Measurements from ENCODE around the gene ECSIT. TPM values are rescaled to one million over a fixed set of nuclear protein-coding genes. Genes with fewer than 3 reads are reported as not detected.
A peak's percentile ranks its signal among the peaks of the same experiment; 100 is the strongest.

The ECSIT gene
- total RNA-seq, 1 experiment from 2014 or later = 56.4 TPM

GRCh38 chr19:11558881-11559828 lies 30.2 kb upstream of the ECSIT start, which contains the start of gene ELOF1 (continued):
- TF ChIP-seq ZNF425 (CRISPR knock-in tag; conservative IDR thresholded peaks at IDR 0.05) (no peak), ZNF232 (CRISPR knock-in tag; IDR thresholded peaks at IDR 0.05) (no peak), SP1 (CRISPR knock-in tag; conservative IDR thresholded peaks at IDR 0.05) (peak; percentile 68), FOXJ3 (CRISPR knock-in tag; IDR thresholded peaks at IDR 0.05; ENCODE audit: borderline replicate concordance) (no peak), E2F4 (CRISPR knock-in tag; IDR thresholded peaks at IDR 0.05; ENCODE audit: borderline replicate concordance, low read depth) (no peak), ZNF281 (CRISPR knock-in tag; IDR thresholded peaks at IDR 0.05) (peak; percentile 67; the same call in 1 of the 2 replicates), CREM (CRISPR knock-in tag; IDR thresholded peaks at IDR 0.05) (0 out of 2 replicates have a peak, but pooled peaks have one; percentile 18), TP53 (CRISPR knock-in tag; IDR thresholded peaks at IDR 0.05) (no peak), GABPB1 (CRISPR knock-in tag; IDR thresholded peaks at IDR 0.05) (peak; percentile 32; the same call in 1 of the 2 replicates), FOXP4 (CRISPR knock-in tag; IDR thresholded peaks at IDR 0.05) (0 out of 2 replicates have a peak, but pooled peaks have one; percentile 18), NFE2L1 (CRISPR knock-in tag; IDR thresholded peaks at IDR 0.05) (peak; percentile 46; the same call in 1 of the 2 replicates), MXD4 (CRISPR knock-in tag; IDR thresholded peaks at IDR 0.05; ENCODE audit: borderline replicate concordance) (no peak), ZNF219 (CRISPR knock-in tag; IDR thresholded peaks at IDR 0.05; ENCODE audit: borderline replicate concordance) (no peak), SMAD3 (CRISPR knock-in tag; IDR thresholded peaks at IDR 0.05; ENCODE audit: borderline replicate concordance) (no peak), E2F1 (CRISPR knock-in tag; IDR thresholded peaks at IDR 0.05) (no peak), CREB1 (CRISPR knock-in tag; IDR thresholded peaks at IDR 0.05) (no peak)
- TF ChIP-seq, protein P1, sequence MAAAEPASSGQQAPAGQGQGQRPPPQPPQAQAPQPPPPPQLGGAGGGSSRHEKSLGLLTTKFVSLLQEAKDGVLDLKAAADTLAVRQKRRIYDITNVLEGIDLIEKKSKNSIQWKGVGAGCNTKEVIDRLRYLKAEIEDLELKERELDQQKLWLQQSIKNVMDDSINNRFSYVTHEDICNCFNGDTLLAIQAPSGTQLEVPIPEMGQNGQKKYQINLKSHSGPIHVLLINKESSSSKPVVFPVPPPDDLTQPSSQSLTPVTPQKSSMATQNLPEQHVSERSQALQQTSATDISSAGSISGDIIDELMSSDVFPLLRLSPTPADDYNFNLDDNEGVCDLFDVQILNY (CRISPR knock-in tag; IDR thresholded peaks at IDR 0.05) = no peak
- TF ChIP-seq, protein P2, sequence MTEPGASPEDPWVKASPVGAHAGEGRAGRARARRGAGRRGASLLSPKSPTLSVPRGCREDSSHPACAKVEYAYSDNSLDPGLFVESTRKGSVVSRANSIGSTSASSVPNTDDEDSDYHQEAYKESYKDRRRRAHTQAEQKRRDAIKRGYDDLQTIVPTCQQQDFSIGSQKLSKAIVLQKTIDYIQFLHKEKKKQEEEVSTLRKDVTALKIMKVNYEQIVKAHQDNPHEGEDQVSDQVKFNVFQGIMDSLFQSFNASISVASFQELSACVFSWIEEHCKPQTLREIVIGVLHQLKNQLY (CRISPR knock-in tag; IDR thresholded peaks at IDR 0.05) = no peak
- TF ChIP-seq, protein P3, sequence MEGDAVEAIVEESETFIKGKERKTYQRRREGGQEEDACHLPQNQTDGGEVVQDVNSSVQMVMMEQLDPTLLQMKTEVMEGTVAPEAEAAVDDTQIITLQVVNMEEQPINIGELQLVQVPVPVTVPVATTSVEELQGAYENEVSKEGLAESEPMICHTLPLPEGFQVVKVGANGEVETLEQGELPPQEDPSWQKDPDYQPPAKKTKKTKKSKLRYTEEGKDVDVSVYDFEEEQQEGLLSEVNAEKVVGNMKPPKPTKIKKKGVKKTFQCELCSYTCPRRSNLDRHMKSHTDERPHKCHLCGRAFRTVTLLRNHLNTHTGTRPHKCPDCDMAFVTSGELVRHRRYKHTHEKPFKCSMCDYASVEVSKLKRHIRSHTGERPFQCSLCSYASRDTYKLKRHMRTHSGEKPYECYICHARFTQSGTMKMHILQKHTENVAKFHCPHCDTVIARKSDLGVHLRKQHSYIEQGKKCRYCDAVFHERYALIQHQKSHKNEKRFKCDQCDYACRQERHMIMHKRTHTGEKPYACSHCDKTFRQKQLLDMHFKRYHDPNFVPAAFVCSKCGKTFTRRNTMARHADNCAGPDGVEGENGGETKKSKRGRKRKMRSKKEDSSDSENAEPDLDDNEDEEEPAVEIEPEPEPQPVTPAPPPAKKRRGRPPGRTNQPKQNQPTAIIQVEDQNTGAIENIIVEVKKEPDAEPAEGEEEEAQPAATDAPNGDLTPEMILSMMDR (IDR thresholded peaks at IDR 0.05) = no peak
- TF ChIP-seq, protein P4, sequence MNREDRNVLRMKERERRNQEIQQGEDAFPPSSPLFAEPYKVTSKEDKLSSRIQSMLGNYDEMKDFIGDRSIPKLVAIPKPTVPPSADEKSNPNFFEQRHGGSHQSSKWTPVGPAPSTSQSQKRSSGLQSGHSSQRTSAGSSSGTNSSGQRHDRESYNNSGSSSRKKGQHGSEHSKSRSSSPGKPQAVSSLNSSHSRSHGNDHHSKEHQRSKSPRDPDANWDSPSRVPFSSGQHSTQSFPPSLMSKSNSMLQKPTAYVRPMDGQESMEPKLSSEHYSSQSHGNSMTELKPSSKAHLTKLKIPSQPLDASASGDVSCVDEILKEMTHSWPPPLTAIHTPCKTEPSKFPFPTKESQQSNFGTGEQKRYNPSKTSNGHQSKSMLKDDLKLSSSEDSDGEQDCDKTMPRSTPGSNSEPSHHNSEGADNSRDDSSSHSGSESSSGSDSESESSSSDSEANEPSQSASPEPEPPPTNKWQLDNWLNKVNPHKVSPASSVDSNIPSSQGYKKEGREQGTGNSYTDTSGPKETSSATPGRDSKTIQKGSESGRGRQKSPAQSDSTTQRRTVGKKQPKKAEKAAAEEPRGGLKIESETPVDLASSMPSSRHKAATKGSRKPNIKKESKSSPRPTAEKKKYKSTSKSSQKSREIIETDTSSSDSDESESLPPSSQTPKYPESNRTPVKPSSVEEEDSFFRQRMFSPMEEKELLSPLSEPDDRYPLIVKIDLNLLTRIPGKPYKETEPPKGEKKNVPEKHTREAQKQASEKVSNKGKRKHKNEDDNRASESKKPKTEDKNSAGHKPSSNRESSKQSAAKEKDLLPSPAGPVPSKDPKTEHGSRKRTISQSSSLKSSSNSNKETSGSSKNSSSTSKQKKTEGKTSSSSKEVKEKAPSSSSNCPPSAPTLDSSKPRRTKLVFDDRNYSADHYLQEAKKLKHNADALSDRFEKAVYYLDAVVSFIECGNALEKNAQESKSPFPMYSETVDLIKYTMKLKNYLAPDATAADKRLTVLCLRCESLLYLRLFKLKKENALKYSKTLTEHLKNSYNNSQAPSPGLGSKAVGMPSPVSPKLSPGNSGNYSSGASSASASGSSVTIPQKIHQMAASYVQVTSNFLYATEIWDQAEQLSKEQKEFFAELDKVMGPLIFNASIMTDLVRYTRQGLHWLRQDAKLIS (CRISPR knock-in tag; IDR thresholded peaks at IDR 0.05; ENCODE audit: borderline replicate concordance) = no peak
